Lung (tissue), 12 donors: ENCODE data around the gene XYLB. TPM values are rescaled to one million over a fixed set of nuclear protein-coding genes. Genes with fewer than 3 reads are reported as not detected.

Source experiments
- ATAC-seq: fragments of 200-7000 bp; cut with Tn5 transposase; one replicate; pipeline ENCODE4 v1.9.1; 2020; ENCODE audit warnings: moderate number of reproducible peaks; ENCODE audit not compliant: insufficient read depth, low FRiP score
- DNase-seq, 3 donors: peaks; one replicate each; pipeline ENCODE4 v3.0.0-alpha.2; 2013 to 2017
- H3K27ac ChIP-seq, 2 donors: one replicate each; pipeline ENCODE4 v1.5.1; 2013; ENCODE audit warnings: mild to moderate bottlenecking in 2 of 2, moderate library complexity in 2 of 2, control low read depth in 1 of 2, inconsistent platforms in 1 of 2, low read depth in 1 of 2, low read length in 1 of 2
- H3K27me3 ChIP-seq, 3 donors: one replicate each; pipeline ENCODE4 v1.5.1; 2013; ENCODE audit warnings: low read length in 2 of 3; ENCODE audit not compliant: control insufficient read depth in 3 of 3, insufficient read depth in 3 of 3
- H3K36me3 ChIP-seq, 4 donors: one replicate each; pipeline ENCODE4 v1.5.1; 2013; ENCODE audit warnings: low read length in 4 of 4, mild to moderate bottlenecking in 1 of 4, moderate library complexity in 1 of 4; ENCODE audit not compliant: control insufficient read depth in 4 of 4, insufficient read depth in 4 of 4
- H3K4me1 ChIP-seq, 5 donors: one replicate each; pipeline ENCODE4 v1.5.1; 2013; ENCODE audit warnings: low read length in 5 of 5, mild to moderate bottlenecking in 2 of 5, moderate library complexity in 1 of 5; ENCODE audit not compliant: control insufficient read depth in 5 of 5, insufficient read depth in 5 of 5
- H3K4me3 ChIP-seq: one replicate; pipeline ENCODE4 v1.5.1; 2013; ENCODE audit warnings: mild to moderate bottlenecking, control low read depth, moderate library complexity
- H3K9ac ChIP-seq, 2 donors: one replicate each; pipeline ENCODE4 v1.5.1; 2013; ENCODE audit warnings: low read length in 2 of 2, control low read depth in 1 of 2; ENCODE audit not compliant: insufficient read depth in 1 of 2
- H3K9me3 ChIP-seq, 4 donors: one replicate each; pipeline ENCODE4 v1.5.1; 2013; ENCODE audit warnings: low read length in 3 of 4, mild to moderate bottlenecking in 1 of 4, moderate library complexity in 1 of 4; ENCODE audit not compliant: control insufficient read depth in 4 of 4, insufficient read depth in 3 of 4
- CTCF ChIP-seq: IDR thresholded peaks from 2 replicates; pipeline ENCODE4 v1.5.1; 2012; ENCODE audit warnings: mild to moderate bottlenecking; ENCODE audit errors: control extremely low read depth, extremely low read depth
- WGBS, 2 donors: extraction: QIAGEN DNeasy Blood & Tissue Kit; methylation state at CpG; one replicate each; pipeline ENCODE4 v1.1.7; 2013; 5-methylcytosine and 5-hydroxymethylcytosine counted together
- polyA plus RNA-seq, 2 donors: library from polyadenylated mRNA; stranded (reverse); fragments of 200-250 nt; gene quantifications; one replicate each; pipeline ENCODE4 v1.2.1, GENCODE V29; 2013
- total RNA-seq, 2 donors: library from RNA; depleted of rRNA in 1 of 2; stranded (reverse); fragments of >200 nt in 1 of 2; gene quantifications; one replicate each; pipeline ENCODE4 v1.2.1, GENCODE V29; 2014 to 2021
- donor health status: control.
- donor health status: control.
- donor health status: Bipolar disorder and iron deficiency.
- donor health status: healthy.
- donor health status: DM: yes; HTN: yes; CAD: no.

The XYLB gene
- total and polyA plus RNA-seq, 4 donors, result 0.89 to 5.8 (median 3.2) TPM

DNA sequence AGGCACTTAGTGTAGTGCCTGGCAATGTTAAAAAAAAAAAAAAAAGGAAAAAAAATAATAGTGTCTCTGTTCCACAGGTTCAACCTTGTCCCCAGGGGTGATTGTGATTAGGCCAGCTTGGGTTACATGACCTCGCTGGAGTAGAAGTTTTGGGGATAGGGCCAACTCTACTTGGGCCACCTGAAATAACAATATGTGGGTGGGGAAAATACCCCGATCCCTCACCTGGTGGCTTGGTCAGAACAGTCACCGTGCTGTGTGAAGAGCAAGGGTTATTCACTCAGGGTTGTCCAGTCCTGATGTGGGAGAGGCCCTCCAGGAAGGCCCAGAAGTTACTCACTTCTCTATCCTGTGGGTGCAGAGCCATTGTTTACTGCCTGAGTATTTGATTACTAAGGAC lies 19.5 kb downstream of the XYLB start:
- DNase-seq (no peak), ATAC-seq (no peak)
- Histone ChIP-seq H3K9ac (no peak overlapping the region), H3K27ac (no peak overlapping the region), H3K4me3 (no peak overlapping the region), H3K4me1 (no peaks in the 10 kb centered on the region), H3K9me3 (peaks cover 0 to 6% (median 0%) of the 10 kb centered on the region in 4 donors), H3K27me3 (no peaks in the 10 kb centered on the region), H3K36me3 (peaks cover 0 to 17% (median 6%) of the 10 kb centered on the region in 4 donors)
- TF ChIP-seq CTCF, result no peak
- 93 to 98% methylated on average over 3 of the region's 3 CpGs for WGBS, 2 donors

DNA sequence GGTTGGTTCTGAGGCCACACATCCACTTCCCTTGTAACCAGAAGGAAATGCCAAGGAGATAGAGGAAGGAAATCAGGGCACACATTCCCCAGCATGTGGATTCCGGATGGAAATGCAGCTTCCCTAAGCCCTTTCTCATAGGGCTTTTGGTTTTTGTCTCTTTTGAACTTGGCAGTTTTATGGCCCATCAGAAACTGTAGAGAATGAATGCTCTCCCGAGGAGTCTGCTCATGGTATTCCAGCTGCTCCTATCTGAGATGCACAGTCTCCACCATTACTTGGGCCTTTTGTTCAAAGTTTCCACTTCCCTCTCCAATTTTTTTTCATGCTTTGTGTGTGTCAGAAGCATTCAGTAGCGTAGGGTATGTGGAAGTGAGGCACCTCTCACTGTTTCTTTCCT lies 21.2 kb downstream of the XYLB start:
- peaks cover 0 to 6% (median 0%) of the 10 kb centered on the region in 4 donors for H3K9me3 ChIP-seq
- H3K27ac ChIP-seq, result no peak overlapping the region
- H3K4me3 ChIP-seq, result no peak overlapping the region
- H3K9ac ChIP-seq, result no peak overlapping the region
- 79 to 86% methylated on average over 3 of the region's 3 CpGs for WGBS, 2 donors
- no peaks in the 10 kb centered on the region for H3K27me3 ChIP-seq
- H3K36me3 ChIP-seq, result peaks cover 0 to 17% (median 6%) of the 10 kb centered on the region in 4 donors
- H3K4me1 ChIP-seq, result no peaks in the 10 kb centered on the region
- DNase-seq (no peak), ATAC-seq (no peak)
- TF ChIP-seq CTCF, result no peak

DNA sequence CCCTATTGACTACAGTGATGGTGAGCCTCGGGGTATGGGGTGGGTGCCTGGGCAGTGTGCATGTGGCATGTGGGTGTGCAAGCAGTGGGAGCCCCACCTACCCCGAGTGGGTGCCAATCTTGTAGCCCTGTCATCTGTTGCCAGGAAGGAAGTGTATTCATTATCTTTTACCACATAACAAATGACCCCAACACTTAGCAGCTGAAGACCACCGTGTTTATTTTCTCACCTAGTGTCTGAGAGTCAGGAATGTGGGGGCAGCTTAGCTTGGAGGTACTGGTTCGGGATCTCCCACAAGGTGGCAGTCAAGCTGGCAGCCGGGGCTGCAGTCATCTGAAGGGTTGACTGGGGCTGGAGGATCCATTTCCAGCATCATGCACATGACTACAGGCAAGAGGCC lies 21.7 kb downstream of the XYLB start:
- no peak for DNase-seq
- H3K9ac ChIP-seq, result no peak overlapping the region
- H3K27me3 ChIP-seq, result no peaks in the 10 kb centered on the region
- peaks cover 0 to 6% (median 0%) of the 10 kb centered on the region in 4 donors for H3K9me3 ChIP-seq
- H3K4me1 ChIP-seq, result no peaks in the 10 kb centered on the region
- no peak overlapping the region for H3K4me3 ChIP-seq
- ATAC-seq, result no peak
- 90 to 93% methylated on average over 5 of the region's 5 CpGs for WGBS, 2 donors
- H3K27ac ChIP-seq, result no peak overlapping the region
- TF ChIP-seq CTCF, result no peak
- H3K36me3 ChIP-seq, result peaks cover 0 to 17% (median 6%) of the 10 kb centered on the region in 4 donors

DNA sequence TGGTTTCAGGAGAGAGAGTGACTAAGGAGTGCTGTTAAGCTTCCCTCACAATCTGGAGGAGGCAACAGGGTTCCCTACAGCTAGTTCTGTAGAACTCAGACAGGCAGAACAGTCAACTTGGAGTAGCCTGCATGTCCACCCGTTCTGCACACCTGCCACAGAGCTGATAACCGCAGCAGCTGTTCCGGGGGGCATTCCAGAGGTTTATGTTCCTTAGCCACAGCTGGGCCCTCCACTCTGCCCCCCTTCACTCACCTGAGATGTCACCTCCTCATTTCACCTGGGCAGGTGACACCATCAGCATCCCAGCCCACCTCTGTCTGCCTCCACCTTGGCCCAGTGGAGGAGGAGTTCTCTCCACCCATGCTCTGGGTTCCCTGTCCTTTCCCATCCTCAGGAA lies 22.6 kb downstream of the XYLB start:
- H3K36me3 ChIP-seq, result peaks cover 0 to 16% (median 6%) of the 10 kb centered on the region in 4 donors
- DNase-seq (no peak), ATAC-seq (no peak)
- no peak overlapping the region for H3K4me3 ChIP-seq
- peaks cover 0 to 6% (median 0%) of the 10 kb centered on the region in 4 donors for H3K9me3 ChIP-seq
- no peaks in the 10 kb centered on the region for H3K27me3 ChIP-seq
- no peak for TF ChIP-seq CTCF
- H3K27ac ChIP-seq, result no peak overlapping the region
- no peaks in the 10 kb centered on the region for H3K4me1 ChIP-seq
- H3K9ac ChIP-seq, result no peak overlapping the region
- 95 to 98% methylated on average over 3 of the region's 3 CpGs for WGBS, 2 donors
